Measurements from ENCODE around the gene OR10J4. TPM values are rescaled to one million over a fixed set of nuclear protein-coding genes. Genes with fewer than 3 reads are reported as not detected.
"Not testable (repeated sequence)": the region's sequence is repeated elsewhere in the genome, so short reads cannot be mapped to it uniquely, and the experiment has no call there.

The OR10J4 gene
- total RNA-seq (2014; rRNA removed; shearing (Covaris generic)): not detected in 2 replicates
- not detected in 2 replicates for polyA plus RNA-seq (2015; cell fraction: cytosol; rRNA removed)
- not detected in 2 replicates for polyA plus RNA-seq (2015; cell fraction: nucleus; rRNA removed)

DNA sequence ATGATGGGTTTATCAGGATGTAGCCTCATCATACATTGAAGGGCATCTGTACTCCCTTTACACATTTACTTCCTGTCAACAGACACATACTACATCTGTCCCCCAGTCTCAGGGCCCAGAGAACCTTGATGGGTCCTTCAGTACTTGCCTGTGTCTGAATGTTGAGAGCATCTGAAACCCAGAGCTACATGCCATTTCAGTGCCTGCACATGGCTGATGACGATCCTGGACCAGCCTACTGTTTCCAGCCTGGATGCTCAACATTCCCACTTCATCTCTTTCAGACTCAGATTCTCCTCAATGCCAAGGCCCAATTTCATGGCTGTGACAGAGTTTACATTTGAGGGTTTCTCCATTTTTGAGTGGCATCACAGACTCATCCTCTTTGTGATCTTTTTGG lies at the start of gene OR10J4:
Gene OR10J4 (plus strand): TSS at position 301 of the 400 bp plus-strand sequence.
- DNase-seq (ENCODE audit: low read depth, low spot score): no peak
- in situ Hi-C loops (cut with HindIII; ENCODE audit: low pct_unique_long_range_greater_than_20kb, low sequenced_read_pairs): no loop called here

DNA sequence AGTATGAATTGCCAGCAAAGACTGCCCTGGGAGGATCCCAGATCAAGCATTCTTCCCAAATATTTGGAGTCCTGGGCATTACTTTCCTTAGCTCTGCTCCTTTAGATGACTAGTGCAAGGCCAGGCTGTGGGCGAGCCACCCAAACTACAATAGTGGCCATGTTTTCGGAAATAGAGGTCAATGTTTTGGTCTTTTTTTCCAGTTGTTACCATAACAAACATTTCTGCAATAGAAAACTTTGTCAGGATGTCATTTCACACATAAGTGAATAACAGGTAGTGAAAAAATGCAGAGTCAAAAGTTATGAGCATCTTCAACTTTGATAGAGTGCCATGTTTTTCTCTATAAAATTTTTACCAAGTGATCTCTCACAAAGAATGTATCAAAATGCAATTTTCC lies 25.2 kb upstream of the OR10J4 start:
- in situ Hi-C loops (cut with HindIII; ENCODE audit: low pct_unique_long_range_greater_than_20kb, low sequenced_read_pairs): no loop called here
- DNase-seq (ENCODE audit: low read depth, low spot score): no peak

DNA sequence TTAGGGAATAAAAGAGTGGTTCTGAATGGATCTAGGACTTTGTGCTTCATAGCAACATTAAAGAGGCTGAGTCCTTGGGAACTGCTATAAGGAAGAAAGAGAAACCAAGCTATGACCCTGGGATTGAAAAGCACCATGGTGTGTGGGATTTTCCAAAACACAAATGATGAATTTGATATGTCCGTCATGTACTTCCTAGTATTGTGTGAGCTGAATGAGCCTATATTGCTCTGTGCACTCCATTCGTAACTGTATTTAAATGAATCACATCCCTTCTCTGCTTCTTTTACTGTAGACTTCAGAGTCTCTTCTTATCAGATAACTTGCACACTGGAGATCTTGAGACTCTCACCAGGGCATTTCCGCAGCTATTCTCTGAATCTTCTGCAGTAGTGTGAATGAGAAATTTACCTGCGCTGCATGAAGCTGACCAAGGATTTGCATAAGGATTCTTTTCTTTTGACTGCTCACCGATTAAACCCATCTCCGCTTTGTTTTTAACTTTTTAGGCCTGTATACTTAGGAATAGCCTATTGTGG lies 23.1 kb upstream of the OR10J4 start:
- in situ Hi-C loops (cut with HindIII; ENCODE audit: low pct_unique_long_range_greater_than_20kb, low sequenced_read_pairs): no loop called here
- DNase-seq (ENCODE audit: low read depth, low spot score): no peak

DNA sequence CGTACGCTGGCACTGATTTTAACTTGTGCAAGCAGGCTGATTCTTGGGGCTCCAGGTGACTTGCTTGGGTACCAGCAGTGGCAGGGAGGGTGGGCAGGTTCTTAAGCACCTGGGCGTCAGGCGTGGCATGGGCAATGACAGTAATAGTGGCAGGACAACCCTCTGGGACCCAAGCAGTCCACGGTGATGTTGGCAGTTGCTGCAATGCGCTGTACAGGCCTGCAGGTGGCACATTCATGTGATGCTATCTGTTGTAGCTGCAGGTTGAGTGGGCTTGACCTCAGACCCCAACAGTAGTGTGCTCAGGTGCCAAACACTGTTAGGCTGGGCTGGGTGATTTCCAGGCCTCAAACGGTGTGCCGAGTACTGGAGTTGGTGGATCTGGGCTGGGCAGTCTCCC lies 10.2 kb upstream of the OR10J4 start:
- peak; percentile 11 for DNase-seq (ENCODE audit: low read depth, low spot score)
- in situ Hi-C loops (cut with HindIII; ENCODE audit: low pct_unique_long_range_greater_than_20kb, low sequenced_read_pairs): no loop called here

DNA sequence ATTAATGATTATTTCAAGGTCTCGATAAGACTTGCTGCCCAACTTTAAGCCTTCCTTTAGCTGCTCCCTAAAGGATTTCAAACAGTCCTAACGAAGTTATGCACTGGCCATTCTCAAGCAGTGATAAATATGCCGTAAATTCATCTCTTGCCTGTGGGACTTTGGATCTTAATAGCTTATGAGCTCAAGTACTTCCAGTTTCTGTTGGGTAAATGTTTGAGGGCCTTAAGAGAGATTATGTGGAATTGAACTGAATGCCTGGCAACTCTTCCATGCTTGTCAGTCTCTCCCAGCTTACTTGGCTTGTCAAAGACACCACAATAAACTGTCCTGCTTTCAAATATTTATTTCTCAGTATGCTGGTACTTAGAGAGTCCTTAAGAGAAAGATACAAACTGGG lies 3.5 kb upstream of the OR10J4 start:
- in situ Hi-C loops (cut with HindIII; ENCODE audit: low pct_unique_long_range_greater_than_20kb, low sequenced_read_pairs): no loop called here

DNA sequence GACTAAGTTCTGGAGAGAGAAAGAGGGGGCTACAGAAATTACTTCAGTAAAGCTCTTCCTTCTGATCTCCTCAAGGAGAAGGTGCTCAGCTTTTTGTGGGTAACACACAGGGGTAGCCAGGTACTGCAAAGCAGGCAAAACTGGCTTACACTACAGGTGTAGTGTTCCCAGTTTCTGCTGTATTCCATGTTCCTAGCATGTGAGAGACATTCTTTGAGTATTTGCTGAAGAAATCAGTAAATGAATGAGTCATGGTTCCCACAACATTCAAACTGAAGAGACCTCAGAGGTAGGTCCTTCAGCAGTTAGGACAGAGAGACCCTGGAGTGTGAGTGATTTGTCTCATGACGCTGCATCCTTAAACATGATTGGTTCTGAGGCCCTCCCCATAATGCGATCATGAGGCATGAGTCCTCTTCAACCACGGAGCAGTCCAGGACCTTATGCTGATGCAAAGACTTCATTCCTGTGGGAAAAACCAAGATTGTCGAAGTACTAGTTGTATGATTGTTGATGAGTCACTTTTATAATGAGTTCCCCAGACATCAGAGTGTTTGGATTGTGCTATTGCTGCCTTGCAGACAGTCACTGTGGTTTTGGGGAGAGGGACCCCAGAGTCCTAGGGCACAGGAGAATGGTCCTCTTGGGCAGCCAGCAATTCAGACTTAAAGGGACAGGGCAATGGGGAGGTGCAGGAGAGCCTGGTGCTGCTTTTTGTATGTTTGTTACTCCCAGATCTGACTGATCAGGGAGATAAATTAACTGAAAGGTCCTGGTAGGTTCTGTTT lies 2.7 kb upstream of the OR10J4 start:
- no peak for DNase-seq (ENCODE audit: low read depth, low spot score)

More for the DNA sequence above, 3.5 kb upstream of the OR10J4 start:
- no peak for DNase-seq (ENCODE audit: low read depth, low spot score)

DNA sequence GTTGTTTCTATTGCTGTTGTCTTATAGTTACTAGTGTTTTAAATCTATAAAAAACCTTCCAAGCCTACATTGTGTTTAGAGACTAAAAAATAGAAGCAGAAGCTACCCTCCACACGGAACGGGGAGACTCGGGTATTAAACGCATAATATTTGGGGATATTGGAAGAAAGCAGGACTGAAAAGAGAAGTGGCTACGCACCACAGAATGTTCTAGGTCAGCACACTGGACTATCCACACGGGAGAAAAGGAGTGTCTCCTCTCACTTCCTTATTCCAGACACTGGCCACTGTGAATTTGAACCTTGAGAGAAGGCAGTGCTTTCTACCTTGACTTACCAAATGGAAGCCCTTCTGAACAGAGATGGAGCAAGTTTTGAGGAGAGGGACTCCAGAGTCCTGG lies 1.0 kb upstream of the OR10J4 start:
- in situ Hi-C loops (cut with HindIII; ENCODE audit: low pct_unique_long_range_greater_than_20kb, low sequenced_read_pairs): no loop called here
- DNase-seq (ENCODE audit: low read depth, low spot score): no peak

More for the DNA sequence above, 2.7 kb upstream of the OR10J4 start:
- in situ Hi-C loops (cut with HindIII; ENCODE audit: low pct_unique_long_range_greater_than_20kb, low sequenced_read_pairs): no loop called here

DNA sequence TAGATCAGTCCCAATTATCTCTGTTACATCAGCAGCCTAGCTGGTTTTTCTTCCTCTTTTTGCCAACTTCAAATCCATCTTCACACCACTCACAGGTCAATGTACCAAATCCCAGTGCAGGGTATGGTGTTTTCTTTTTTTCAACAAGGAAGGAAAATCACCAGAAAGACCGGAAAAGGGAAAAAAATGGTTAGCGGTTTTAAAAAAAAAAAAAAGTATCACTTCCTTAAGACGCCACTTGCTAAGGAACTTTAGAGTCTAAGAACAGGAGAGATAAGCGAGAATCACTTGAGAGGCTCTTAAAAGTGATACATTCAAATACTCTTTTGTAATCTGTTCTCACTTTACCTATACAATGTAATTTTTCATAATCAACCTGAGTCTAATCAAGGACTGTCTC lies 4.5 kb downstream of the OR10J4 start:
- in situ Hi-C loops (cut with HindIII; ENCODE audit: low pct_unique_long_range_greater_than_20kb, low sequenced_read_pairs): no loop called here
- DNase-seq (ENCODE audit: low read depth, low spot score): no peak

DNA sequence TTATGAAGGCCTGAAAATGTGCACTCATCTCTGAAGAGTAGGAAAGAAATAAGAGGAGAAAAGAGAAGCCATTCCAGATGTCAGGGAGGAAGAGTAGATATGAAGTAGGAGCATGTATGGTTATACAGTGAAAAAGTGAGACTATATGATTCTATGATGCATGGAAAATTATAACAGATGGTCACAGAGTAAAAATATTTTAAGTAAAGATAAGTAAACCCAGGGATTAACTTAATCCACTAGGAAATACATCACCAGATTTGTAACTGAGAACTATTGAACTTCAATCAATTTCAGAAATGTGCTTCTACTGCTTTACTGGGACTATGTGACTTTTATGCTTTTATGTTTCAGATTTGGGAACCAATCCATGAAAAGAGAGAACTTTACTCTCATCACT lies 7.4 kb downstream of the OR10J4 start, which contains the start of gene OR10J1:
Gene OR10J1 (plus strand): TSS at position 301 of the 400 bp plus-strand sequence. CDS start 70 bp downstream, at position 371.
- no peak for DNase-seq (ENCODE audit: low read depth, low spot score)

DNA sequence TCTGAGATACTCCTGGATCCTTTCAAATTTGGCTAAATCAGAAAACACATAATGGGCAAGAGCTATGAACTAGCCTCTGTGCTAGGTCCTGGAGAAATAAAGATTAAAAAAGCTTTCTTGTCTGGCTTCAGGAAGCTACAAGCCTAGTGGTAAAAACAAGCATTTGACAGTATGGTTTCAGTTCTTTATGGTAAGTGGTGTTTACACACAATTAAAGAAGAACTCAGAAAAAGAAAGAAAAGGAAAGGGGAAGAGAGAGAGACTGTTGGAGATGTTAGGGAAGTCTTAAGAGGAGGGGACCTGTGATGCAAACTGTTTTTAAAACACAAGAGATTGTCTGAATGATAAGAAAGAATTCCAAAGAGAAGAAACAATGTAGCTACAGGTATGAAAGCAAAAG lies 9.4 kb downstream of the OR10J4 start:
- in situ Hi-C loops (cut with HindIII; ENCODE audit: low pct_unique_long_range_greater_than_20kb, low sequenced_read_pairs): no loop called here
- no peak for DNase-seq (ENCODE audit: low read depth, low spot score)

More for the DNA sequence above, 7.4 kb downstream of the OR10J4 start, which contains the start of gene OR10J1:
- in situ Hi-C loops (cut with HindIII; ENCODE audit: low pct_unique_long_range_greater_than_20kb, low sequenced_read_pairs): no loop called here

DNA sequence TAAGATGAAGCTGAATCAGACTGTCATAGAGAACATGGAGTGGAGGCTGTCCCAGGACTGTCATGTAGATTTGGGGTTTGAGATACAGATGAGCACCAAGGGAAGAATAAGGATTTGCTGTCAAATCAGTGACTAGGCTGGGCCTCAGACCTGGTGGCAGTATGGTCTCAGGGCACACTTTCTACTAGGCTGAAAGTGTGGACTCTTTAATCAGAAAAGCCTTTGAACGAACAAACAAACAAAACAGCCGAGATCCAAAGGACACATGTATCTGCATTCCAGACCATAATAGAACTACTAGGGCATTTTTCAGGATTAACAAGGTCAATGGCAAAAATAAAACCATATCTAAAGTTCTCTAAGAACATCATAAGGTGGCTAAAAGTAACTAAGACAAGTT lies 10.4 kb downstream of the OR10J4 start:
- in situ Hi-C loops (cut with HindIII; ENCODE audit: low pct_unique_long_range_greater_than_20kb, low sequenced_read_pairs): no loop called here
- DNase-seq (ENCODE audit: low read depth, low spot score): no peak

DNA sequence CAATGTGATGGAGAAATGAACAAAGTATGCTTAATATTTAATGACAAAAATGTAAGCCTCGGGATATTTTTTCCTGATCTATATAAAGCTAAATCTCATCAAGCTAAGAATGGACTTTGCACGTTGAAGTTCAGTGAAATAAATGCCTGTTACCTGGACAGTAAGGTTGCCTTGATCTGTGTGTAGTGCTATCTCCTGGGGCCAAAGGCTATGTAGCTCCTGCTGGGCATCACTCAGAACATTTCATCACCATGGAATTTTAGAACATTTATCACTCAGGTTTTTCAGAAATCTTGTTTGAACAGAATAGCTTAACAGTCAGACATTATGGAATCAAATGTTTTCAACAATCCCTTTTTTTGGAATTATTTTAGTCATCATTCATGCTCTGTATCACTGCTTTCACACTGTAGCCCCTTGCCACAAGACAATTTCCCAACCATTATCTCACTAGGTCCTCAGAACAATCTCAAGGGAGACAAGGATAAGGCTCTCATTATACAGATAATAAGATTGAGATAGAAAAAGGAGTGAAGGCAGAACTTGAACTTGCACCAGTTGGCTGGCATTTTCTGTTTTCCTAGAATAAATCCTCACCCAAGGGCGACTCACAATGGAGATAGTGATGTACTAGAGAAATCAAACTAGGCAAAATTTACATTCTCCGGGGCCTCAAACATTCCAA lies 11.2 kb downstream of the OR10J4 start:
- no peak for DNase-seq (ENCODE audit: low read depth, low spot score)
- in situ Hi-C loops (cut with HindIII; ENCODE audit: low pct_unique_long_range_greater_than_20kb, low sequenced_read_pairs): no loop called here

DNA sequence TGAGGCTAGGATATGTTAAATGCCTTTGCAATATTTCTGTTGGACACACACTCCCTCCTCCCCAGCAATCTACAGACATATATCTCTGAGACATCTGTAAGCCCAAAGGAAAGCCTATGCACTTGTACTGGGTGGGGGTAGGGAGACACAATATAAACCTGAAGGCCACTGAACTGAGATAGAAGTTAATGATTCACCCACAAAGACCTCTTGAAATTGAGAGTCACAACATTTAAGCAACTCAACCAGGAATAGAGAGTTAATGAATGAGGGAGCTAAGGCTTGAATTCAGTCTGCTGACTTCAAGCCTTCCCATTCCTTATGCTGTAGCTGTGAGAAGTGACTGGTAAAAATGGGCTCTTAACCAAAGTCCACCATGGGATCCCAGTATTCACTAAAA lies 12.5 kb downstream of the OR10J4 start:
- DNase-seq (ENCODE audit: low read depth, low spot score): no peak
- in situ Hi-C loops (cut with HindIII; ENCODE audit: low pct_unique_long_range_greater_than_20kb, low sequenced_read_pairs): no loop called here

DNA sequence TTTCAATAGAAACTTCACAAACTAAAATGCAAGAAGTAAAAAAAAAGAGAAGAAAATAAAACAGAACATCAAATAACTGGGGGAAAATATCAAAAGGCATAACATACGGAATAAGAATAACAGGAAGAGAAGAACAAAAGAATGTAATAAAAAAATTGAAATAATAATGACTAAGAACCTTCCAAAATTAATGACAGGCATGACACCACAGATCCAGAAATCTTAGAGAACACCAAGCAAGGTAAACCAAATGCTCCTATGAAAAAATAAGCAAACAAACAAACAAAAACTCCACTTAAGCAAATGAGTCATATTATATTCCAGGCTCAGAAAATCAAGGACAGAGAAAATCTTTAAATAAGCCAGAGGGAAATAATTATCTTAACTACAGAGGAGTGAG lies 16.2 kb downstream of the OR10J4 start:
- in situ Hi-C loops (cut with HindIII; ENCODE audit: low pct_unique_long_range_greater_than_20kb, low sequenced_read_pairs): no loop called here
- no peak for DNase-seq (ENCODE audit: low read depth, low spot score)

DNA sequence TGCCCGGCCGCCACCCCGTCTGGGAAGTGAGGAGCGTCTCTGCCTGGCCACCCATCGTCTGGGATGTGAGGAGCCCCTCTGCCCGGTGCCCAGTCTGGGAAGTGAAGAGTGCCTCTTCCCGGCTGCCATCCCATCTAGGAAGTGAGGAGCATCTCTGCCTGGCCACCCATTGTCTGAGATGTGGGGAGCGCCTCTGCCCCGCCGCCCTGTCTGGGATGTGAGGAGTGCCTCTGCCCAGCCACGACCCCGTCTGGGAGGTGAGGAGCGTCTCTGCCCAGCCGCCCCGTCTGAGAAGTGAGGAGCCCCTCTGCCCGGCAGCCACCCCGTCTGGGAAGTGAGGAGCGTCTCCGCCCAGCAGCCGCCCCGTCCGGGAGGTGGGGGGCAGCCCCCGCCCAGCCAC lies 17.6 kb downstream of the OR10J4 start:
- DNase-seq (ENCODE audit: low read depth, low spot score); in situ Hi-C loops (cut with HindIII; ENCODE audit: low pct_unique_long_range_greater_than_20kb, low sequenced_read_pairs): not testable (repeated sequence)

DNA sequence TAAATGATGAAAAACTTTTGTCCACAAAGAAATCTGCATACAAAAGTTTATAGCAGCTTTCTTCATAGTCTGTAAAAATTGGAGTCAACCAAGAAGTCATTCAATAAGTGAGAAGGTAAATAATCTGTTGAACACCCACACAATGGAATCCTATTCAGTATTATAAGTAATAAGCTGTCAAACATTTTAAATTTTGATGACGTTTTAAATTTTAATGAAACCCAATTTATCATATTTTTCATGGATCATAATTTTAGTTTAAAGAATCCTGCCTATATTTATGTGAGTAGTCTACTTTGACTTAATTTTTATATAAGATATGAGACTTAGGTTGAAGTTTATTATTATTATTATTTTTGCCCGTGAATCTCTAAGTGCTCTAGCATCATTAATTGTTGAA lies 27.5 kb downstream of the OR10J4 start:
- in situ Hi-C loops (cut with HindIII; ENCODE audit: low pct_unique_long_range_greater_than_20kb, low sequenced_read_pairs): no loop called here
- no peak for DNase-seq (ENCODE audit: low read depth, low spot score)

DNA sequence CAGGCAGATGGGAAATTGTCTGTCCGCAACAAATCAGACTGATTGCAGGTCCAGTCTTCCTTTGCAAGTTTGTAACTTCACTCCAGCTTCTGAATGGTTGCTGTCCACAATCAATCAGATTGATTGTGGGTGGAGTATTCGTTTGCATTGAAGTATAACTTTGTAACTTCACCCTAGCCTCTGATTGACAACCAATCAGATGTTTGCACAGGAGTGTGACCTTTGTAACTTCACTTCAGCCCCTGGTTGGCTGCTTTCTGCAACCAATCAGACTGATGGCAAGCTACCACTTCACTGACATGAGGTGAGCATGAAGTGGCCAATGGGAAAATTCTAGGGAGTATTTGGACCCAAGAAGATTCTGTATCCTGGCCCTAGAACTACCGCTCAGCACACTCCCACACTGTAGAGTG lies 33.2 kb downstream of the OR10J4 start:
- no peak for DNase-seq (ENCODE audit: low read depth, low spot score)
- in situ Hi-C loops (cut with HindIII; ENCODE audit: low pct_unique_long_range_greater_than_20kb, low sequenced_read_pairs): no loop called here

DNA sequence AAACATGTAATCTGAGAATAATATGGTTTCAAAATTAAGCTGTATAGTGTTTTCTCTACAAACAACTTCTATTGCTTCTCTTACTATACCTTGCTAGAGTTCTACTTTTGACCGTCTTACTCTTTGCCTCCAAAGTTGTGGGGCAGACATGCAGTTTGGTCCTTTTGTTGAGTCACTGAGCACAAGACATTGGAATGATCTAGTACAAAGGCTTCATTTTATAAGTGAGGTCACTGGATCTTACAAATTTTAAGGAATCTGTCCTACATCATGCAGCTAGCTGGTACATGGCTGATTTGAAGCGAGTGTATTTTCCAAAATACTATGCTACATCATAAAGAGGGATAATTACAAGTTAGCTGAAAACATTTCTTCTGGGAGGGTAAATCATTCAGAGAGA lies 36.3 kb downstream of the OR10J4 start:
- DNase-seq (ENCODE audit: low read depth, low spot score): peak; percentile 64
- in situ Hi-C loops (cut with HindIII; ENCODE audit: low pct_unique_long_range_greater_than_20kb, low sequenced_read_pairs): no loop called here

Measured in SK-MEL-5 (cell line).